GM12878 (cell line): ENCODE measurements around the gene ZNF146. TPM values are rescaled to one million over a fixed set of nuclear protein-coding genes. Genes with fewer than 3 reads are reported as not detected.

Experiments used
- ATAC-seq: fragments of 200-7000 bp; cut with Tn5 transposase; 3 replicates; pipeline ENCODE4 v1.9.1; 2020; ENCODE audit warnings: mild to moderate bottlenecking, moderate library complexity
- BruUV-seq: library from RNA; stranded (reverse); fragments of 400-500 nt; replicated peaks from 2 replicates; lab custom pipeline; 2021; lab: Mats Ljungman, UMichigan
- CTCF ChIA-PET: fragments of 300-600 bp; sonication (Branson Sonifier 250); formaldehyde crosslinking; extraction: SDS; loops from one replicate; lab custom pipeline; 2021; ENCODE audit warnings: inconsistent platforms; lab: Yijun Ruan, JAX
- POLR2A ChIA-PET: fragments of 350-600 bp; formaldehyde crosslinking; extraction: SDS; loops from one replicate; lab custom pipeline; 2021; ENCODE audit warnings: inconsistent platforms; lab: Charles Lee
- RAD21 ChIA-PET: fragments of 300-600 bp; sonication (Branson Sonifier 250); formaldehyde crosslinking; loops from one replicate; lab custom pipeline; 2023; ENCODE audit warnings: antibody characterized with exemption; ENCODE audit not compliant: unreplicated experiment; lab: Charles Lee
- SMC1A ChIA-PET: fragments of 300-600 bp; sonication (Branson Sonifier 250); formaldehyde crosslinking; loops from one replicate; lab custom pipeline; 2023; ENCODE audit not compliant: unreplicated experiment, uncharacterized antibody; lab: Charles Lee
- DNase-seq: peaks from one replicate; pipeline ENCODE4 v3.0.0-alpha.2; 2011; ENCODE audit warnings: low read depth, low spot score
- FAIRE-seq: peaks from 3 replicates; lab custom pipeline; 2011; peaks lifted over from hg19 to GRCh38; lab: Jason Lieb, UNC
- H2AFZ ChIP-seq: 2 replicates; pipeline ENCODE4 v1.6.0; 2011; ENCODE audit warnings: low read depth, low read length, control low read depth; ENCODE audit not compliant: control insufficient read depth
- H3K27ac ChIP-seq: 2 replicates; pipeline ENCODE4 v1.5.1; 2011; ENCODE audit warnings: control low read depth; ENCODE audit not compliant: control insufficient read depth, insufficient read depth
- H3K27me3 ChIP-seq, 2 experiments: replicated peaks in 1 of 2; 2 replicates each; pipeline versions ENCODE4 v1.6.0 to v1.6.1; 2011; ENCODE audit warnings: low read length in 1 of 2; ENCODE audit not compliant: control insufficient read depth in 2 of 2, insufficient read depth in 2 of 2
- H3K36me3 ChIP-seq, 2 experiments: 2 replicates each; pipeline ENCODE4 v1.5.1; 2011; ENCODE audit warnings: low read length in 1 of 2; ENCODE audit not compliant: control insufficient read depth in 2 of 2, insufficient read depth in 2 of 2
- H3K4me1 ChIP-seq: 2 replicates; pipeline ENCODE4 v1.6.1; 2011; ENCODE audit warnings: mild to moderate bottlenecking, low read length, moderate library complexity, mixed read lengths; ENCODE audit not compliant: control insufficient read depth, insufficient read depth
- H3K4me2 ChIP-seq: 2 replicates; pipeline ENCODE4 v1.6.0; 2011; ENCODE audit warnings: control low read depth; ENCODE audit not compliant: control insufficient read depth, insufficient read depth
- H3K4me3 ChIP-seq: fragments of 200-600 bp; sonication (generic); 2 replicates; pipeline ENCODE4 v1.5.1; 2016
- H3K79me2 ChIP-seq: 2 replicates; pipeline ENCODE4 v1.6.0; 2011; ENCODE audit warnings: low read length; ENCODE audit not compliant: control insufficient read depth, insufficient read depth
- H3K9ac ChIP-seq: 2 replicates; pipeline ENCODE4 v1.8.0; 2011; ENCODE audit warnings: low read length, control low read depth, mixed read lengths; ENCODE audit not compliant: control insufficient read depth, insufficient read depth
- H3K9me3 ChIP-seq: replicated peaks from 3 replicates; pipeline ENCODE4 v1.5.1; 2011; ENCODE audit warnings: mild to moderate bottlenecking, low read length; ENCODE audit not compliant: control insufficient read depth, insufficient read depth
- H4K20me1 ChIP-seq: 2 replicates; pipeline ENCODE4 v1.6.0; 2011; ENCODE audit not compliant: control insufficient read depth, insufficient read depth
- CBX3 ChIP-seq: fragments of 200-600 bp; sonication (generic); IDR thresholded peaks from 2 replicates; pipeline ENCODE4 v1.6.1; 2016; ENCODE audit warnings: low read depth, borderline replicate concordance
- EED ChIP-seq: sonication (generic); IDR thresholded peaks from 2 replicates; pipeline ENCODE4 v1.6.1; 2016; ENCODE audit warnings: antibody characterized with exemption, low read depth
- FOXK2 ChIP-seq: fragments of 450-650 bp; IDR thresholded peaks from 2 replicates; pipeline ENCODE4 v1.6.1; 2017; ENCODE audit warnings: mild to moderate bottlenecking, moderate library complexity
- GABPA ChIP-seq: IDR thresholded peaks from 2 replicates; pipeline ENCODE4 v1.6.1; 2014; ENCODE audit warnings: antibody characterized with exemption, low read depth, mild to moderate bottlenecking, inconsistent platforms
- GATAD2B ChIP-seq: fragments of 450-650 bp; conservative IDR thresholded peaks from 2 replicates; pipeline ENCODE4 v1.6.1; 2017; ENCODE audit warnings: low read depth, mild to moderate bottlenecking, moderate library complexity
- IKZF2 ChIP-seq, 2 experiments: fragments of 450-650 bp; IDR thresholded peaks; 2 replicates each; pipeline ENCODE4 v1.6.1; 2017; ENCODE audit warnings: mild to moderate bottlenecking in 2 of 2, moderate library complexity in 2 of 2
- IRF4 ChIP-seq: IDR thresholded peaks from 2 replicates; pipeline ENCODE4 v1.6.1; 2011; ENCODE audit warnings: low read depth, low read length
- MEF2A ChIP-seq: IDR thresholded peaks from 2 replicates; pipeline ENCODE4 v1.6.1; 2011; ENCODE audit warnings: low read depth, mild to moderate bottlenecking, low read length, moderate library complexity; ENCODE audit not compliant: insufficient read depth
- NFXL1 ChIP-seq: fragments of 450-650 bp; IDR thresholded peaks from 2 replicates; pipeline ENCODE4 v1.6.1; 2017; ENCODE audit warnings: antibody characterized with exemption, mild to moderate bottlenecking, borderline replicate concordance
- NFYB ChIP-seq: IDR thresholded peaks from 2 replicates; pipeline ENCODE4 v1.6.1; 2011; ENCODE audit warnings: low read depth, mild to moderate bottlenecking, low read length, improper control_type of control experiment, moderate library complexity; ENCODE audit not compliant: insufficient read depth
- NR2C1 ChIP-seq: fragments of 450-650 bp; IDR thresholded peaks from 2 replicates; pipeline ENCODE4 v1.6.1; 2017; ENCODE audit warnings: antibody characterized with exemption, mild to moderate bottlenecking, moderate library complexity
- NR2C2 ChIP-seq: IDR thresholded peaks from 2 replicates; pipeline ENCODE4 v1.6.1; 2011; ENCODE audit warnings: borderline replicate concordance, low read depth; ENCODE audit not compliant: control insufficient read depth, insufficient read length
- NRF1 ChIP-seq: conservative IDR thresholded peaks from 2 replicates; pipeline ENCODE4 v1.6.1; 2011; ENCODE audit warnings: mild to moderate bottlenecking, low read depth, low read length, improper control_type of control experiment
- PML ChIP-seq: IDR thresholded peaks from 2 replicates; pipeline ENCODE4 v1.6.1; 2012; ENCODE audit warnings: low read length, inconsistent platforms
- POU2F2 ChIP-seq: IDR thresholded peaks from 3 replicates; pipeline ENCODE4 v1.6.1; 2011; ENCODE audit warnings: low read depth, mild to moderate bottlenecking, low read length, borderline replicate concordance
- SRF ChIP-seq, 2 experiments: IDR thresholded peaks; 2 replicates each; pipeline ENCODE4 v1.6.1; 2011; ENCODE audit warnings: low read depth in 2 of 2, low read length in 2 of 2, mild to moderate bottlenecking in 1 of 2, moderate library complexity in 1 of 2
- TCF12 ChIP-seq: IDR thresholded peaks from 2 replicates; pipeline ENCODE4 v1.6.1; 2011; ENCODE audit warnings: low read depth, mild to moderate bottlenecking, low read length
- YBX1 ChIP-seq: fragments of 450-650 bp; IDR thresholded peaks from 2 replicates; pipeline ENCODE4 v1.6.1; 2016; ENCODE audit warnings: antibody characterized with exemption
- WGBS: methylation state at CpG from one replicate; pipeline ENCODE4 v1.1.6; 2016; ENCODE audit warnings: low lambda C conversion rate; ENCODE audit not compliant: insufficient replicate concordance, insufficient coverage; ENCODE audit errors: missing lambda C conversion rate; 5-methylcytosine and 5-hydroxymethylcytosine counted together
- in situ Hi-C: fragments of 300-500 bp; cut with MboI; formaldehyde crosslinking; loops from 9 replicates; pipeline ENCODE4 v1.14.3; 2018; ENCODE audit warnings: mixed read lengths
- intact Hi-C: fragments of 100-400 bp; cut with micrococcal nuclease; formaldehyde crosslinking; loops from one replicate; pipeline ENCODE4 v1.14.2; 2022; ENCODE audit not compliant: unreplicated experiment
- polyA plus RNA-seq, 11 experiments: library from polyadenylated mRNA; depleted of rRNA in 4 of 11; unstranded in 6 of 11; stranded (reverse) in 5 of 11; fragments of >200 nt; fragmentation: Nextera tagmentation in 4 of 11; fragmentation: Illumina TruSeq in 1 of 11; extraction: Ambion mirVana in 4 of 11; extraction: Trizol in 1 of 11; gene quantifications; 1 replicate in 1 of 11; 2 replicates in 10 of 11; pipeline versions ENCODE4 v1.2.1 to v1.2.3, GENCODE V29; 2011 to 2016; ENCODE audit warnings: inconsistent platforms in 2 of 11, missing spikeins in 2 of 11, low read depth in 1 of 11
- total RNA-seq, 4 experiments: library from RNA; depleted of rRNA in 3 of 4; stranded (reverse); fragments of >200 nt in 3 of 4; fragmentation: Illumina TruSeq in 1 of 4; extraction: Trizol in 1 of 4; gene quantifications; 2 replicates each; pipeline versions ENCODE4 v1.2.1 to v1.2.3, GENCODE V29; 2013 to 2021
- TF ChIP-seq, protein P1 (sequence below), 3 experiments: IDR thresholded peaks in 2 of 3; conservative IDR thresholded peaks in 1 of 3; 2 replicates each; pipeline ENCODE4 v1.5.1; 2011; ENCODE audit warnings: low read depth in 3 of 3, low read length in 3 of 3, mild to moderate bottlenecking in 3 of 3, control low read depth in 2 of 3, moderate library complexity in 2 of 3, inconsistent platforms in 1 of 3, mixed read lengths in 1 of 3; ENCODE audit not compliant: control insufficient read depth in 2 of 3, insufficient read depth in 1 of 3; ENCODE audit errors: extremely low read depth in 1 of 3

ZNF146 gene
- total and polyA plus RNA-seq, 10 of the 15 experiments (the other 5 are each of a cell fraction or from before 2014, with no cell fraction given): 20.0 to 115 (median 71.2) TPM

DNA sequence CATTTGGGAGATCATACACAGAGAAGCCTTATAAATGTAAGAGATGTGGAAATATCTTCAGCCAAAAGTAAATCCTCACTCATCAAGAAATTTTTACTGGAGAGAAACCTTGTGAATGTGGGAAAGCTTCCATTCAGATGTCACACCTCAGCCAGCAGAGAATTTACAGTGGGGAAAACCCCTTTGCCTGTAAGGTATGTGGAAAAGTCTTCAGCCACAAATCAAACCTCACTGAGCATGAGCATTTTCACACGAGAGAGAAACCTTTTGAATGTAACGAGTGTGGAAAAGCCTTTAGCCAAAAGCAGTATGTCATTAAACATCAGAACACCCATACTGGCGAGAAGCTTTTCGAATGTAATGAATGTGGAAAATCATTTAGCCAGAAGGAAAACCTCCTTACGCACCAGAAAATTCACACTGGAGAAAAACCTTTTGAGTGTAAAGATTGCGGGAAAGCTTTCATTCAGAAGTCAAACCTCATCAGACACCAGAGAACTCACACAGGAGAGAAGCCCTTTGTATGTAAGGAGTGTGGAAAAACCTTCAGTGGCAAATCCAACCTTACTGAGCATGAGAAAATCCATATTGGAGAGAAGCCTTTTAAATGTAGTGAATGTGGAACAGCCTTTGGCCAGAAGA, 21.5 kb downstream of the ZNF146 start:
- 98% methylated on average over 6 of the region's 6 CpGs for WGBS
- Histone ChIP-seq H3K4me2 (no peak overlapping the region), H2AFZ (no peak overlapping the region), H4K20me1 (no peaks in the 10 kb centered on the region), H3K9ac (no peak overlapping the region)
- DNase-seq: no peak
- intact Hi-C loops: no loop called here
- ChIA-PET POLR2A (no interaction called here), CTCF (no interaction called here), SMC1A (interaction anchor here (1.9 kb wide), 1 partner anchor 29 kb away, joined by 6 read pairs; no protein-coding TSS in a partner anchor)
- ATAC-seq: no peak
- TF ChIP-seq TCF12 (no peak), CBX3 (no peak), EED (no peak), PML (no peak), NRF1 (no peak), MEF2A (no peak), YBX1 (no peak), GATAD2B (no peak), POU2F2 (no peak), NR2C1 (no peak), NR2C2 (no peak), NFXL1 (no peak), NFYB (no peak), IKZF2 (IDR thresholded peaks at IDR 0.05) (no peak), SRF (IDR thresholded peaks at IDR 0.05; ENCODE audit: low read depth in 2 of 2, low read length in 2 of 2) (no peak), GABPA (no peak), FOXK2 (no peak), IRF4 (no peak)
- TF ChIP-seq, protein P1, sequence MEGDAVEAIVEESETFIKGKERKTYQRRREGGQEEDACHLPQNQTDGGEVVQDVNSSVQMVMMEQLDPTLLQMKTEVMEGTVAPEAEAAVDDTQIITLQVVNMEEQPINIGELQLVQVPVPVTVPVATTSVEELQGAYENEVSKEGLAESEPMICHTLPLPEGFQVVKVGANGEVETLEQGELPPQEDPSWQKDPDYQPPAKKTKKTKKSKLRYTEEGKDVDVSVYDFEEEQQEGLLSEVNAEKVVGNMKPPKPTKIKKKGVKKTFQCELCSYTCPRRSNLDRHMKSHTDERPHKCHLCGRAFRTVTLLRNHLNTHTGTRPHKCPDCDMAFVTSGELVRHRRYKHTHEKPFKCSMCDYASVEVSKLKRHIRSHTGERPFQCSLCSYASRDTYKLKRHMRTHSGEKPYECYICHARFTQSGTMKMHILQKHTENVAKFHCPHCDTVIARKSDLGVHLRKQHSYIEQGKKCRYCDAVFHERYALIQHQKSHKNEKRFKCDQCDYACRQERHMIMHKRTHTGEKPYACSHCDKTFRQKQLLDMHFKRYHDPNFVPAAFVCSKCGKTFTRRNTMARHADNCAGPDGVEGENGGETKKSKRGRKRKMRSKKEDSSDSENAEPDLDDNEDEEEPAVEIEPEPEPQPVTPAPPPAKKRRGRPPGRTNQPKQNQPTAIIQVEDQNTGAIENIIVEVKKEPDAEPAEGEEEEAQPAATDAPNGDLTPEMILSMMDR (IDR thresholded peaks at IDR 0.05 in 2 of 3, conservative IDR thresholded peaks at IDR 0.05 in 1 of 3; ENCODE audit: control insufficient read depth in 2 of 3, extremely low read depth in 1 of 3, insufficient read depth in 1 of 3, low read depth in 3 of 3, low read length in 3 of 3): no peak
- TF ChIP-seq, all 136 proteins: peak for 0
- BruUV-seq: no TSS peak
- no peak overlapping the region for H3K27ac ChIP-seq
- peaks cover 19 to 52% of the 10 kb centered on the region in 2 experiments for H3K36me3 ChIP-seq
- peaks cover 41% of the 10 kb centered on the region for H3K9me3 ChIP-seq
- no peak overlapping the region for H3K4me3 ChIP-seq
- H3K79me2 ChIP-seq: no peaks in the 10 kb centered on the region
- H3K27me3 ChIP-seq: no peaks in the 10 kb centered on the region
- no peaks in the 10 kb centered on the region for H3K4me1 ChIP-seq
- FAIRE-seq: no peak
- in situ Hi-C loops: no loop called here
- RAD21 ChIA-PET: no interaction called here
